HepG2 (cell line): ENCODE results near the gene PPIC. TPM values are rescaled to one million over a fixed set of nuclear protein-coding genes. Genes with fewer than 3 reads are reported as not detected.

Source experiments
- ATAC-seq: fragments of 200-7000 bp; cut with Tn5 transposase; 3 replicates; pipeline ENCODE4 v1.9.1; 2020; ENCODE audit warnings: mild to moderate bottlenecking, moderate library complexity
- BruUV-seq: library from RNA; stranded (reverse); fragments of 400-500 nt; replicated peaks from 2 replicates; lab custom pipeline; 2021; lab: Mats Ljungman, UMichigan
- CTCF ChIA-PET: fragments of 300-600 bp; formaldehyde crosslinking; extraction: SDS; loops from one replicate; lab custom pipeline; 2021; ENCODE audit warnings: low total read pairs, inconsistent platforms, low intra/inter-chr PET ratio; lab: Yijun Ruan, JAX
- POLR2A ChIA-PET: fragments of 350-600 bp; sonication (Branson Sonifier 250); formaldehyde crosslinking; loops from one replicate; lab custom pipeline; 2020; ENCODE audit warnings: antibody characterized with exemption, inconsistent platforms; lab: Yijun Ruan, JAX
- DNase-seq: peaks from one replicate; pipeline ENCODE4 v3.0.0-alpha.2; 2015; ENCODE audit warnings: low spot score
- FAIRE-seq: peaks from 3 replicates; lab custom pipeline; 2011; peaks lifted over from hg19 to GRCh38; lab: Jason Lieb, UNC
- H2AFZ ChIP-seq: one replicate; pipeline ENCODE4 v1.6.1; 2011; ENCODE audit warnings: low read length, inconsistent platforms
- H3K27ac ChIP-seq: fragments of 300-600 bp; 3 replicates; pipeline ENCODE4 v1.8.0; 2011; ENCODE audit warnings: mixed run types, mild to moderate bottlenecking, mixed read lengths, low read length, inconsistent platforms; ENCODE audit not compliant: insufficient read depth; ENCODE audit errors: extremely low read length
- H3K27me3 ChIP-seq, 2 experiments: fragments of 200-600 bp in 1 of 2; 2 replicates in 1 of 2; 3 replicates in 1 of 2; pipeline versions ENCODE4 v1.6.0 to v1.8.0; 2011; ENCODE audit warnings: low read length in 2 of 2, mild to moderate bottlenecking in 2 of 2, moderate library complexity in 2 of 2, inconsistent platforms in 1 of 2; ENCODE audit not compliant: insufficient read depth in 2 of 2, control insufficient read depth in 1 of 2
- H3K36me3 ChIP-seq, 2 experiments: fragments of 200-600 bp in 1 of 2; replicated peaks in 1 of 2; 2 replicates in 1 of 2; 3 replicates in 1 of 2; pipeline versions ENCODE4 v1.5.1 to v1.8.0; 2011; ENCODE audit warnings: low read length in 2 of 2, inconsistent platforms in 1 of 2; ENCODE audit not compliant: insufficient read depth in 2 of 2, control insufficient read depth in 1 of 2
- H3K4me1 ChIP-seq: 2 replicates; pipeline ENCODE4 v1.5.1; 2012; ENCODE audit warnings: low read length, inconsistent platforms; ENCODE audit not compliant: insufficient read depth
- H3K4me2 ChIP-seq: 2 replicates; pipeline ENCODE4 v1.6.0; 2011; ENCODE audit warnings: low read depth, low read length, inconsistent platforms
- H3K4me3 ChIP-seq, 3 experiments: fragments of 200-600 bp in 1 of 3; sonication (generic), shearing (Covaris generic) in 1 of 3; replicated peaks in 1 of 3; 2 replicates each; pipeline ENCODE4 v1.5.1; 2011 to 2016; ENCODE audit warnings: low read length in 3 of 3, inconsistent platforms in 2 of 3, low read depth in 2 of 3, mild to moderate bottlenecking in 2 of 3, control low read depth in 1 of 3, mixed read lengths in 1 of 3; ENCODE audit not compliant: insufficient read depth in 1 of 3
- H3K79me2 ChIP-seq: one replicate; pipeline ENCODE4 v1.6.1; 2011; ENCODE audit warnings: low read length, inconsistent platforms; ENCODE audit not compliant: insufficient read depth
- H3K9ac ChIP-seq: 2 replicates; pipeline ENCODE4 v1.6.0; 2011; ENCODE audit warnings: mild to moderate bottlenecking, low read depth, low read length, inconsistent platforms; ENCODE audit not compliant: insufficient read depth
- H3K9me3 ChIP-seq: 2 replicates; pipeline ENCODE4 v1.5.1; 2012; ENCODE audit warnings: mild to moderate bottlenecking, low read length
- H4K20me1 ChIP-seq: 2 replicates; pipeline ENCODE4 v1.6.0; 2011; ENCODE audit warnings: inconsistent platforms, mild to moderate bottlenecking, low read length, moderate library complexity; ENCODE audit not compliant: insufficient read depth
- CREB1 ChIP-seq, 2 experiments: fragments of 450-650 bp in 1 of 2; IDR thresholded peaks; 2 replicates each; pipeline ENCODE4 v1.6.1; 2016 to 2017; ENCODE audit warnings: control low read depth in 1 of 2, mild to moderate bottlenecking in 1 of 2, missing compliant biosample characterization in 1 of 2, missing genetic modification characterization in 1 of 2
- REST ChIP-seq, 2 experiments: IDR thresholded peaks; 2 replicates each; pipeline ENCODE4 v1.6.1; 2011 to 2012; ENCODE audit warnings: low read length in 2 of 2, borderline replicate concordance in 1 of 2, low read depth in 1 of 2, mild to moderate bottlenecking in 1 of 2, moderate library complexity in 1 of 2
- ZNF879 ChIP-seq: sonication (generic); formaldehyde crosslinking; IDR thresholded peaks from 2 replicates; pipeline ENCODE4 v1.8.1; 2023; ENCODE audit warnings: missing genetic modification reagents
- WGBS: methylation state at CpG from one replicate; pipeline ENCODE4 v1.1.6; 2017; ENCODE audit warnings: low lambda C conversion rate; 5-methylcytosine and 5-hydroxymethylcytosine counted together
- in situ Hi-C: cut with HindIII; loops from 2 replicates; pipeline ENCODE4 v1.10.0; 2017; ENCODE audit warnings: low pct_unique_long_range_greater_than_20kb; ENCODE audit not compliant: extremely low pct_ligation_motif_present
- intact Hi-C: fragments of 100-400 bp; cut with micrococcal nuclease; formaldehyde crosslinking; loops from one replicate; pipeline ENCODE4 v1.10.0; 2022; ENCODE audit not compliant: unreplicated experiment
- polyA plus RNA-seq, 8 experiments: library from polyadenylated mRNA; depleted of rRNA in 3 of 8; stranded (reverse) in 7 of 8; unstranded in 1 of 8; fragments of >200 nt; fragmentation: Illumina TruSeq in 4 of 8; extraction: Trizol in 4 of 8; gene quantifications; 2 replicates each; pipeline versions ENCODE4 v1.2.1 to v1.2.3, GENCODE V29; 2011 to 2016; ENCODE audit warnings: low read depth in 4 of 8, missing spikeins in 1 of 8, mixed read lengths in 1 of 8; ENCODE audit not compliant: insufficient read depth in 1 of 8
- total RNA-seq, 5 experiments: library from RNA; depleted of rRNA; stranded (reverse); fragments of >200 nt; fragmentation: Illumina TruSeq; extraction: Trizol; gene quantifications; 2 replicates each; pipeline ENCODE4 v1.2.3, GENCODE V29; 2016; ENCODE audit warnings: low read depth in 1 of 5
- TF ChIP-seq, protein P1 (sequence below): sonication (generic); formaldehyde crosslinking; IDR thresholded peaks from 2 replicates; pipeline ENCODE4 v1.5.0; 2020; ENCODE audit warnings: mild to moderate bottlenecking, missing genetic modification reagents, moderate library complexity

Gene PPIC
- total and polyA plus RNA-seq, 2 of the 13 experiments (the other 11 are each of a cell fraction or from before 2014, with no cell fraction given): 6.2 to 17.2 TPM

- Histone ChIP-seq H3K4me3 (no peak overlapping the region), H3K27ac (peak overlapping the region; percentile 29), H4K20me1 (no peaks in the 10 kb centered on the region), H3K4me2 (no peak overlapping the region), H2AFZ (no peak overlapping the region), H3K36me3 (no peaks in the 10 kb centered on the region), H3K79me2 (no peaks in the 10 kb centered on the region), H3K27me3 (no peaks in the 10 kb centered on the region), H3K9ac (no peak overlapping the region), H3K9me3 (no peaks in the 10 kb centered on the region), H3K4me1 (peaks cover 30% of the 10 kb centered on the region)
- 84% methylated on average over 5 of the region's 5 CpGs for WGBS
- ChIA-PET CTCF (no interaction called here), POLR2A (no interaction called here)
- TF ChIP-seq, protein P1, sequence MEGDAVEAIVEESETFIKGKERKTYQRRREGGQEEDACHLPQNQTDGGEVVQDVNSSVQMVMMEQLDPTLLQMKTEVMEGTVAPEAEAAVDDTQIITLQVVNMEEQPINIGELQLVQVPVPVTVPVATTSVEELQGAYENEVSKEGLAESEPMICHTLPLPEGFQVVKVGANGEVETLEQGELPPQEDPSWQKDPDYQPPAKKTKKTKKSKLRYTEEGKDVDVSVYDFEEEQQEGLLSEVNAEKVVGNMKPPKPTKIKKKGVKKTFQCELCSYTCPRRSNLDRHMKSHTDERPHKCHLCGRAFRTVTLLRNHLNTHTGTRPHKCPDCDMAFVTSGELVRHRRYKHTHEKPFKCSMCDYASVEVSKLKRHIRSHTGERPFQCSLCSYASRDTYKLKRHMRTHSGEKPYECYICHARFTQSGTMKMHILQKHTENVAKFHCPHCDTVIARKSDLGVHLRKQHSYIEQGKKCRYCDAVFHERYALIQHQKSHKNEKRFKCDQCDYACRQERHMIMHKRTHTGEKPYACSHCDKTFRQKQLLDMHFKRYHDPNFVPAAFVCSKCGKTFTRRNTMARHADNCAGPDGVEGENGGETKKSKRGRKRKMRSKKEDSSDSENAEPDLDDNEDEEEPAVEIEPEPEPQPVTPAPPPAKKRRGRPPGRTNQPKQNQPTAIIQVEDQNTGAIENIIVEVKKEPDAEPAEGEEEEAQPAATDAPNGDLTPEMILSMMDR (CRISPR knock-in tag): no peak
- TF ChIP-seq CREB1 (IDR thresholded peaks at IDR 0.05) (no peak), CREB1 (CRISPR knock-in tag; IDR thresholded peaks at IDR 0.05) (0 out of 2 replicates have a peak, but pooled peaks have one; percentile 15), REST (IDR thresholded peaks at IDR 0.05; ENCODE audit: borderline replicate concordance in 1 of 2, low read depth in 1 of 2, low read length in 2 of 2) (0 out of 4 replicates have a peak, but pooled peaks of 1 of the 2 experiments have one; percentile 31), ZNF879 (CRISPR knock-in tag) (no peak)
- no peak for DNase-seq
- peak; percentile 38; the same call in 2 of the 3 replicates for ATAC-seq
- in situ Hi-C loops (no loop called here), intact Hi-C loops (no loop called here)
- no peak for FAIRE-seq
- BruUV-seq: no TSS peak
Observed at GRCh38 chr5:122978644-122979297, 57.8 kb downstream of the PPIC start.
